Measurements from ENCODE around the gene TRERF1. TPM values are rescaled to one million over a fixed set of nuclear protein-coding genes. Genes with fewer than 3 reads are reported as not detected.

Gene TRERF1, protein sequence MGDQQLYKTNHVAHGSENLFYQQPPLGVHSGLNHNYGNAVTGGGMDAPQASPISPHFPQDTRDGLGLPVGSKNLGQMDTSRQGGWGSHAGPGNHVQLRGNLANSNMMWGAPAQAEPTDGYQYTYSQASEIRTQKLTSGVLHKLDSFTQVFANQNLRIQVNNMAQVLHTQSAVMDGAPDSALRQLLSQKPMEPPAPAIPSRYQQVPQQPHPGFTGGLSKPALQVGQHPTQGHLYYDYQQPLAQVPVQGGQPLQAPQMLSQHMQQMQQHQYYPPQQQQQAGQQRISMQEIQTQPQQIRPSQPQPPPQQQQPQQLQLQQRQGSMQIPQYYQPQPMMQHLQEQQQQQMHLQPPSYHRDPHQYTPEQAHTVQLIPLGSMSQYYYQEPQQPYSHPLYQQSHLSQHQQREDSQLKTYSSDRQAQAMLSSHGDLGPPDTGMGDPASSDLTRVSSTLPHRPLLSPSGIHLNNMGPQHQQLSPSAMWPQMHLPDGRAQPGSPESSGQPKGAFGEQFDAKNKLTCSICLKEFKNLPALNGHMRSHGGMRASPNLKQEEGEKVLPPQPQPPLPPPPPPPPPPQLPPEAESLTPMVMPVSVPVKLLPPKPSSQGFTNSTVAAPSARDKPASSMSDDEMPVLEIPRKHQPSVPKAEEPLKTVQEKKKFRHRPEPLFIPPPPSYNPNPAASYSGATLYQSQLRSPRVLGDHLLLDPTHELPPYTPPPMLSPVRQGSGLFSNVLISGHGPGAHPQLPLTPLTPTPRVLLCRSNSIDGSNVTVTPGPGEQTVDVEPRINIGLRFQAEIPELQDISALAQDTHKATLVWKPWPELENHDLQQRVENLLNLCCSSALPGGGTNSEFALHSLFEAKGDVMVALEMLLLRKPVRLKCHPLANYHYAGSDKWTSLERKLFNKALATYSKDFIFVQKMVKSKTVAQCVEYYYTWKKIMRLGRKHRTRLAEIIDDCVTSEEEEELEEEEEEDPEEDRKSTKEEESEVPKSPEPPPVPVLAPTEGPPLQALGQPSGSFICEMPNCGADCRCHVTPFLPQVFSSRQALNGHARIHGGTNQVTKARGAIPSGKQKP (N-terminal part only)
- 20.5 and 20.6 TPM in 2 replicates for total RNA-seq (2014; rRNA removed; shearing (Covaris generic))
- polyA plus RNA-seq (2016; fragmentation: Nextera tagmentation; extraction: Ambion mirVana): 11.1 and 11.2 TPM in 2 replicates
- long read RNA-seq, partial matches to known transcripts: 1 of 8 reads
- long read RNA-seq, other reads (novel, unspliced or antisense): 7 of 8 reads

GRCh38 chr6:42451333-42452170 lies at the start of gene TRERF1:
TRERF1 (minus strand) TSS chr6:42451926; CDS start chr6:42269590, 182,336 bp downstream.
- peaks cover 58% of the 10 kb centered on the region for H3K4me1 Mint-ChIP-seq
- H3K9me2 ChIP-seq (ENCODE audit: insufficient read depth): no peaks in the 10 kb centered on the region
- H3K36me3 ChIP-seq (ENCODE audit: insufficient read depth): no peaks in the 10 kb centered on the region
- DNase-seq (ENCODE audit: low spot score) (peak; percentile 95), ATAC-seq (peak; percentile 15)
- H3K27ac ChIP-seq (ENCODE audit: low read depth): peak within 1 kb of the TSS; percentile 98
- H3K4me1 ChIP-seq (ENCODE audit: insufficient read depth): peaks cover 56% of the 10 kb centered on the region
- H3K79me2 ChIP-seq (replicated peaks; ENCODE audit: insufficient read depth): peaks cover 44% of the 10 kb centered on the region
- peaks cover 14% of the 10 kb centered on the region; the same call in 1 of the 2 replicates for H3F3A ChIP-seq (replicated peaks; ENCODE audit: low read depth)
- peak; percentile 46 for TF ChIP-seq POLR2AphosphoS5 (IDR thresholded peaks at IDR 0.05; ENCODE audit: low read depth)
- TF ChIP-seq CREB1 (CRISPR knock-in tag; IDR thresholded peaks at IDR 0.05; ENCODE audit: low read depth): no peak
- H3K9me3 Mint-ChIP-seq: no peaks in the 10 kb centered on the region; the same call in 2 of the 3 replicates
- H3K4me3 ChIP-seq: peak within 1 kb of the TSS; percentile 97
- H3K4me2 ChIP-seq: peak within 1 kb of the TSS; percentile 90
- H3K27me3 ChIP-seq (ENCODE audit: insufficient read depth): peaks cover 11% of the 10 kb centered on the region
- H2AFZ ChIP-seq: peak within 1 kb of the TSS; percentile 78
- H3K4me3 Mint-ChIP-seq: peak within 1 kb of the TSS; percentile 98
- peaks cover 17% of the 10 kb centered on the region for H3K36me3 Mint-ChIP-seq (ENCODE audit: low read depth)
- peaks cover 24% of the 10 kb centered on the region for H3K27me3 Mint-ChIP-seq (ENCODE audit: insufficient read depth, low read depth, poor library complexity)
- H3K27ac Mint-ChIP-seq: peak within 1 kb of the TSS; percentile 95
- peaks cover 16% of the 10 kb centered on the region for H4K20me1 ChIP-seq (replicated peaks; ENCODE audit: insufficient read depth)

- Mint-ChIP-seq H3K4me1 (no peaks in the 10 kb centered on the region), H3K27ac (no peak overlapping the region), H3K4me3 (no peak overlapping the region), H3K9me3 (no peaks in the 10 kb centered on the region), H3K36me3 (ENCODE audit: low read depth) (no peaks in the 10 kb centered on the region), H3K27me3 (ENCODE audit: insufficient read depth, low read depth, poor library complexity) (no peaks in the 10 kb centered on the region)
- no peaks in the 10 kb centered on the region for H3K27me3 ChIP-seq (ENCODE audit: insufficient read depth)
- H3K4me2 ChIP-seq: no peak overlapping the region
- no peaks in the 10 kb centered on the region for H4K20me1 ChIP-seq (replicated peaks; ENCODE audit: insufficient read depth)
- ATAC-seq: peak; percentile 64
- no peaks in the 10 kb centered on the region for H3K36me3 ChIP-seq (ENCODE audit: insufficient read depth)
- H3K4me3 ChIP-seq: no peak overlapping the region
- H3K9me2 ChIP-seq (ENCODE audit: insufficient read depth): peaks cover 2% of the 10 kb centered on the region; the same call in 1 of the 2 replicates
- no peaks in the 10 kb centered on the region for H3K4me1 ChIP-seq (ENCODE audit: insufficient read depth)
- no peaks in the 10 kb centered on the region for H3F3A ChIP-seq (replicated peaks; ENCODE audit: low read depth)
- H3K79me2 ChIP-seq (replicated peaks; ENCODE audit: insufficient read depth): no peaks in the 10 kb centered on the region
- peak overlapping the region; percentile 93; the same call in 1 of the 2 replicates for H2AFZ ChIP-seq
- DNase-seq (ENCODE audit: low spot score): peak; percentile 38
- H3K27ac ChIP-seq (ENCODE audit: low read depth): no peak overlapping the region
- no peak for TF ChIP-seq STAT1 (IDR thresholded peaks at IDR 0.05; ENCODE audit: unreplicated experiment)
- TF ChIP-seq ZNF331 (CRISPR knock-in tag; IDR thresholded peaks at IDR 0.05; ENCODE audit: low read depth): no peak
- TF ChIP-seq NANOG (IDR thresholded peaks at IDR 0.05; ENCODE audit: borderline replicate concordance): no peak
- peak; percentile 34 to 59; a peak in 3 of 4 replicates for TF ChIP-seq CTCF (conservative IDR thresholded peaks at IDR 0.05; ENCODE audit: low read depth in 2 of 2)
Measured at GRCh38 chr6:42498473-42499128, 46.9 kb upstream of the TRERF1 start.

Measured in GM23338 (cell line).